ENCODE results near the gene BTG1.

The BTG1 gene

GRCh38 chr12:92123780-92124688 lies 21.6 kb downstream of the BTG1 start:
- Histone ChIP-seq H3K27ac (ENCODE audit: low read depth in 2 of 2, low read length in 2 of 2) (no peak overlapping the region), H3K4me1 (ENCODE audit: control insufficient read depth in 2 of 2, insufficient read depth in 2 of 2, low read length in 2 of 2) (no peaks in the 10 kb centered on the region), H3K4me3 (ENCODE audit: low read length in 2 of 2) (no peak overlapping the region), H3K36me3 (ENCODE audit: control insufficient read depth in 2 of 2, insufficient read depth in 2 of 2, low read length in 2 of 2) (no peaks in the 10 kb centered on the region), H3K27me3 (ENCODE audit: control insufficient read depth in 2 of 2, insufficient read depth in 2 of 2, low read length in 2 of 2) (no peaks in the 10 kb centered on the region), H3K9ac (ENCODE audit: low read depth in 1 of 2, low read length in 2 of 2) (no peak overlapping the region), H3K9me3 (ENCODE audit: control insufficient read depth in 2 of 2, low read length in 2 of 2) (peaks cover 0 to 3% of the 10 kb centered on the region in 2 donors)

DNA sequence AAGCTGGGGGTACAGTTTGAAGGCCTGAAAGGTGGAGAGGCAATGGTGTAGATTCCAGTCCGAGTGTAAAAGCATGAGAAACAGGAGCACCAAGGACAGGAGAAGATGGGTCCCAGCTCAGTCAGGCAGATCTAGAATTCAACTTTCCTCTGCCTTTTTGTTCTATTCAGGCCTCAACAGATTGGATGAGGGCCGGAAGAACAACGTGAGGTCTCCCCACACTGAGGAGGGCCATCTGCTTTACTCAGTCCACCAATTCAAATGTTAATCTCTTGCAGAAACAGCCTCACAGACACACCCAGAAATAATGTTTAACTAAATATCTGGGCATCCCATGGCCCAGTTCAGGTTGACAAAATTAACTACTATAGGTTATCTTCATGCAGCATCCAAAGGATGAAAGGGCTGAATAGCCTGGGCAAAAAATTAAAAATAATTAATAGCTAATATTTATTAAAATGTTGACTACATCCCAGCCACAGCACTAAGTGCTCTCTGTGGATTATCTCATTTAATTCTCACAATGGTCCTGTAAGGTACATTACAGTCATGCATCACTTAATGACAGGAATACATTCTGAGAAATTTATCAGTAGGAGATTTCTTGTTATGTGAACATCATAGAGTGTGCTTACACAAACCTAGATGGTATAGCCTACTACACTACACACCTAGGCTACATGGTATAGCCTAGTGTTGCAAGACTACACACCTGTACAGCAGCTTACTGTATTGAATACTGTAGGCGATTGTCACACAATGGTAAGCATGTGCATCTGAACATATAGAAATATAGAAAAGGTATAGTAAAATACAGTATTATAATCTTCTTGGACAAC lies 22.5 kb downstream of the BTG1 start:
- Histone ChIP-seq H3K9me3 (ENCODE audit: control insufficient read depth in 2 of 2, low read length in 2 of 2) (peaks cover 0 to 3% of the 10 kb centered on the region in 2 donors), H3K27me3 (ENCODE audit: control insufficient read depth in 2 of 2, insufficient read depth in 2 of 2, low read length in 2 of 2) (no peaks in the 10 kb centered on the region), H3K4me1 (ENCODE audit: control insufficient read depth in 2 of 2, insufficient read depth in 2 of 2, low read length in 2 of 2) (no peaks in the 10 kb centered on the region), H3K36me3 (ENCODE audit: control insufficient read depth in 2 of 2, insufficient read depth in 2 of 2, low read length in 2 of 2) (no peaks in the 10 kb centered on the region), H3K27ac (ENCODE audit: low read depth in 2 of 2, low read length in 2 of 2) (no peak overlapping the region), H3K4me3 (ENCODE audit: low read length in 2 of 2) (no peak overlapping the region), H3K9ac (ENCODE audit: low read depth in 1 of 2, low read length in 2 of 2) (no peak overlapping the region)

DNA sequence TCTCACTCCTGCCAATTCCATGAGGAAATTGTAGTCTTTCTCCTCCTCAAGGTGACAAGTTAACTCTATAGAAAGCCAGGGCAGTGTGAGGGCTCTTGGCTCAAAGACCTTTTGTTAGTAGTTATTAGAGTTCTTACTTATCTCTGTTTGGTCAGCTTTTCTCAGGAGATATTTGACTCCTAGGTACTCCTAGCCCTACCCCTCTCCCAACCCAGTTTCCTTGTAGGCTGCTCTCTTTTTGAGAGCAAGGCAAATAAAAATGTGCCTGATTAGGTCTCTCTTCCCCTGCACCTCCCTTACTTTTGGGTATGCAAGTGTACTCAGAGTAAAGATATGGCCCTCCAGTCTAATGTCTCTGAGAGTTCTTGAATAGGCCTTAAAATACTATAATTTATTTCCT lies 23.8 kb downstream of the BTG1 start:
- Histone ChIP-seq H3K4me3 (ENCODE audit: low read length in 2 of 2) (no peak overlapping the region), H3K27ac (ENCODE audit: low read depth in 2 of 2, low read length in 2 of 2) (no peak overlapping the region), H3K9ac (ENCODE audit: low read depth in 1 of 2, low read length in 2 of 2) (no peak overlapping the region), H3K36me3 (ENCODE audit: control insufficient read depth in 2 of 2, insufficient read depth in 2 of 2, low read length in 2 of 2) (no peaks in the 10 kb centered on the region), H3K9me3 (ENCODE audit: control insufficient read depth in 2 of 2, low read length in 2 of 2) (peaks cover 0 to 3% of the 10 kb centered on the region in 2 donors), H3K4me1 (ENCODE audit: control insufficient read depth in 2 of 2, insufficient read depth in 2 of 2, low read length in 2 of 2) (no peaks in the 10 kb centered on the region), H3K27me3 (ENCODE audit: control insufficient read depth in 2 of 2, insufficient read depth in 2 of 2, low read length in 2 of 2) (no peaks in the 10 kb centered on the region)

GRCh38 chr12:92118826-92119536 lies 26.7 kb downstream of the BTG1 start:
- H3K4me1 ChIP-seq (ENCODE audit: control insufficient read depth in 2 of 2, insufficient read depth in 2 of 2, low read length in 2 of 2): no peaks in the 10 kb centered on the region
- no peak overlapping the region for H3K4me3 ChIP-seq (ENCODE audit: low read length in 2 of 2)
- peaks cover 0 to 3% of the 10 kb centered on the region in 2 donors for H3K9me3 ChIP-seq (ENCODE audit: control insufficient read depth in 2 of 2, low read length in 2 of 2)
- H3K27ac ChIP-seq (ENCODE audit: low read depth in 2 of 2, low read length in 2 of 2): no peak overlapping the region
- no peaks in the 10 kb centered on the region for H3K36me3 ChIP-seq (ENCODE audit: control insufficient read depth in 2 of 2, insufficient read depth in 2 of 2, low read length in 2 of 2)
- no peaks in the 10 kb centered on the region for H3K27me3 ChIP-seq (ENCODE audit: control insufficient read depth in 2 of 2, insufficient read depth in 2 of 2, low read length in 2 of 2)
- no peak overlapping the region for H3K9ac ChIP-seq (ENCODE audit: low read depth in 1 of 2, low read length in 2 of 2)

GRCh38 chr12:92114834-92115233 lies 30.8 kb downstream of the BTG1 start:
- Histone ChIP-seq H3K9ac (ENCODE audit: low read depth in 1 of 2, low read length in 2 of 2) (no peak overlapping the region), H3K36me3 (ENCODE audit: control insufficient read depth in 2 of 2, insufficient read depth in 2 of 2, low read length in 2 of 2) (no peaks in the 10 kb centered on the region), H3K27me3 (ENCODE audit: control insufficient read depth in 2 of 2, insufficient read depth in 2 of 2, low read length in 2 of 2) (no peaks in the 10 kb centered on the region), H3K27ac (ENCODE audit: low read depth in 2 of 2, low read length in 2 of 2) (no peak overlapping the region), H3K4me3 (ENCODE audit: low read length in 2 of 2) (no peak overlapping the region), H3K9me3 (ENCODE audit: control insufficient read depth in 2 of 2, low read length in 2 of 2) (no peaks in the 10 kb centered on the region), H3K4me1 (ENCODE audit: control insufficient read depth in 2 of 2, insufficient read depth in 2 of 2, low read length in 2 of 2) (no peaks in the 10 kb centered on the region)

DNA sequence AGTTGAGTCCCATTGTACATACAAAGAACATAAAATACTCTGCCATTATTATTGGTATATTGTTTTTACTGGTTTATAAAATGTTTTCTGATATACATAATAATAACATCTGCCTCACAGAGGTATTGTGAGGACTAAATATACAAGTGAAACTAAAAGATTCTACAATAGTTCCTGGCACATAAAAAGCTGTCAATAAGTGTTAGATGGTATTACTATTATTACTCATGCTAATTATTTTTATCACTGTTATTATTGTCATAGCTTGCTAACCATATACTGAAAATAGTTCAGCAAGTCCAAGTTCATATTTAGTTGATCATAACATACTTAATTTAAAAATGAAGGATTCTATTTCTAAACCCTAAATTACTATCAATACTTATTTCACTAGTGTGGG lies 34.4 kb downstream of the BTG1 start:
- no peak overlapping the region for H3K27ac ChIP-seq (ENCODE audit: low read depth in 2 of 2, low read length in 2 of 2)

DNA sequence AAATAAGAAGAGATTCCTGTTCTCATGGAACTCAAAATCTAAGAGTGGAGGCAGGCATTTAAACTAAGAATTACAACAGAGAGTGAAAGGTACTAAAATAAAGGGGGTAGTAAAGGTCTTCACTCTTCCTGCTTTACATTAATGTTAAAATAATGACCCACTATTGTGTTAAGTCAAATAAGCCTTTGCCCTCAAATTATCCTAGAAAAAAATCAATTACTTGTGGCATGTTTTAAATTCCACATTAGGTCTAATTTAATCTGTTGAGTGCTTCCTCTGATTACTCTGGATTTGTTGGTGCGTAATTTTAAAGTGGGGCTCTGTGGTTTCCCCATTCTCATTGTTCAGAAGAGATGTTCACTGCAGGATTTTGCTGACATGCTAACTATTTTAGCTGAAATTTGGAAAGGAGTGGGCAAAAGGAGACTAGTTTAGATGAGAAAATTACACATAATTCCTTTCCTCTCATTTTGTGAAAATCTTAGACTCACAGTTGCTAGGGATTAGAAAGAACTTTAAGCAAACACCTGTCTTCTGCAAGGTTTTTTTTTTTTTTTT lies 35.5 kb downstream of the BTG1 start:
- Histone ChIP-seq H3K4me3 (ENCODE audit: low read length in 2 of 2) (no peak overlapping the region), H3K27me3 (ENCODE audit: control insufficient read depth in 2 of 2, insufficient read depth in 2 of 2, low read length in 2 of 2) (no peaks in the 10 kb centered on the region), H3K36me3 (ENCODE audit: control insufficient read depth in 2 of 2, insufficient read depth in 2 of 2, low read length in 2 of 2) (no peaks in the 10 kb centered on the region), H3K9me3 (ENCODE audit: control insufficient read depth in 2 of 2, low read length in 2 of 2) (no peaks in the 10 kb centered on the region), H3K4me1 (ENCODE audit: control insufficient read depth in 2 of 2, insufficient read depth in 2 of 2, low read length in 2 of 2) (no peaks in the 10 kb centered on the region), H3K27ac (ENCODE audit: low read depth in 2 of 2, low read length in 2 of 2) (no peak overlapping the region), H3K9ac (ENCODE audit: low read depth in 1 of 2, low read length in 2 of 2) (no peak overlapping the region)

More for the DNA sequence above, 34.4 kb downstream of the BTG1 start:
- Histone ChIP-seq H3K27me3 (ENCODE audit: control insufficient read depth in 2 of 2, insufficient read depth in 2 of 2, low read length in 2 of 2) (no peaks in the 10 kb centered on the region), H3K36me3 (ENCODE audit: control insufficient read depth in 2 of 2, insufficient read depth in 2 of 2, low read length in 2 of 2) (no peaks in the 10 kb centered on the region), H3K4me1 (ENCODE audit: control insufficient read depth in 2 of 2, insufficient read depth in 2 of 2, low read length in 2 of 2) (no peaks in the 10 kb centered on the region), H3K9me3 (ENCODE audit: control insufficient read depth in 2 of 2, low read length in 2 of 2) (no peaks in the 10 kb centered on the region), H3K9ac (ENCODE audit: low read depth in 1 of 2, low read length in 2 of 2) (no peak overlapping the region), H3K4me3 (ENCODE audit: low read length in 2 of 2) (no peak overlapping the region)

- no peaks in the 10 kb centered on the region for H3K9me3 ChIP-seq (ENCODE audit: control insufficient read depth in 2 of 2, low read length in 2 of 2)
- no peak overlapping the region for H3K4me3 ChIP-seq (ENCODE audit: low read length in 2 of 2)
- H3K9ac ChIP-seq (ENCODE audit: low read depth in 1 of 2, low read length in 2 of 2): no peak overlapping the region
- H3K36me3 ChIP-seq (ENCODE audit: control insufficient read depth in 2 of 2, insufficient read depth in 2 of 2, low read length in 2 of 2): no peaks in the 10 kb centered on the region
- no peaks in the 10 kb centered on the region for H3K4me1 ChIP-seq (ENCODE audit: control insufficient read depth in 2 of 2, insufficient read depth in 2 of 2, low read length in 2 of 2)
- no peak overlapping the region for H3K27ac ChIP-seq (ENCODE audit: low read depth in 2 of 2, low read length in 2 of 2)
- H3K27me3 ChIP-seq (ENCODE audit: control insufficient read depth in 2 of 2, insufficient read depth in 2 of 2, low read length in 2 of 2): no peaks in the 10 kb centered on the region
Observed at GRCh38 chr12:92109613-92110012, 36.0 kb downstream of the BTG1 start.

DNA sequence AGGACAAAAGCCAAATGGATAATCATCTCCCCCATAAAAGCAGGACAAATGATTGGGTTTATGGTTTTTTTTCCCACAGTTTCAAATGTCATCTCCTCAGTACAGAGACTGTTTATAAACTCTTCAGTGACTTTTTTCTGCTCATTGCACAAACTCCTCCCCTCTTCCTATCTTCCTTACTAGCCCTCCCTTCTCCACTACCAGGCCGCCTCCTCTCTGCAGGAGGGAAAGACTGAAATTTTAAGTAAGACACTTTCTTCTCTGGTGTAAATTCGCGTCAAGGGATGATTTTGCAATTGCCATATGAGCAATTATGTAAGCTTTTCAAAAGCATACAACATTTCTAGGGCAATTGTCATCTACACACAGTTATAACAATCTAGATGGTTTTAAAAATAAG lies 37.0 kb downstream of the BTG1 start:
- Histone ChIP-seq H3K27me3 (ENCODE audit: control insufficient read depth in 2 of 2, insufficient read depth in 2 of 2, low read length in 2 of 2) (no peaks in the 10 kb centered on the region), H3K4me3 (ENCODE audit: low read length in 2 of 2) (no peak overlapping the region), H3K9me3 (ENCODE audit: control insufficient read depth in 2 of 2, low read length in 2 of 2) (no peaks in the 10 kb centered on the region), H3K9ac (ENCODE audit: low read depth in 1 of 2, low read length in 2 of 2) (no peak overlapping the region), H3K4me1 (ENCODE audit: control insufficient read depth in 2 of 2, insufficient read depth in 2 of 2, low read length in 2 of 2) (no peaks in the 10 kb centered on the region), H3K27ac (ENCODE audit: low read depth in 2 of 2, low read length in 2 of 2) (no peak overlapping the region), H3K36me3 (ENCODE audit: control insufficient read depth in 2 of 2, insufficient read depth in 2 of 2, low read length in 2 of 2) (no peaks in the 10 kb centered on the region)

Measured in mucosa of rectum (tissue), 2 donors.